Lung (tissue), 12 donors: ENCODE measurements around the gene FAT1. TPM values are rescaled to one million over a fixed set of nuclear protein-coding genes. Genes with fewer than 3 reads are reported as not detected.

ENCODE experiments used
- ATAC-seq: fragments of 200-7000 bp; cut with Tn5 transposase; one replicate; pipeline ENCODE4 v1.9.1; 2020; ENCODE audit warnings: moderate number of reproducible peaks; ENCODE audit not compliant: insufficient read depth, low FRiP score
- DNase-seq, 3 donors: peaks; one replicate each; pipeline ENCODE4 v3.0.0-alpha.2; 2013 to 2017
- H3K27ac ChIP-seq, 2 donors: one replicate each; pipeline ENCODE4 v1.5.1; 2013; ENCODE audit warnings: mild to moderate bottlenecking in 2 of 2, moderate library complexity in 2 of 2, control low read depth in 1 of 2, inconsistent platforms in 1 of 2, low read depth in 1 of 2, low read length in 1 of 2
- H3K27me3 ChIP-seq, 3 donors: one replicate each; pipeline ENCODE4 v1.5.1; 2013; ENCODE audit warnings: low read length in 2 of 3; ENCODE audit not compliant: control insufficient read depth in 3 of 3, insufficient read depth in 3 of 3
- H3K36me3 ChIP-seq, 4 donors: one replicate each; pipeline ENCODE4 v1.5.1; 2013; ENCODE audit warnings: low read length in 4 of 4, mild to moderate bottlenecking in 1 of 4, moderate library complexity in 1 of 4; ENCODE audit not compliant: control insufficient read depth in 4 of 4, insufficient read depth in 4 of 4
- H3K4me1 ChIP-seq, 5 donors: one replicate each; pipeline ENCODE4 v1.5.1; 2013; ENCODE audit warnings: low read length in 5 of 5, mild to moderate bottlenecking in 2 of 5, moderate library complexity in 1 of 5; ENCODE audit not compliant: control insufficient read depth in 5 of 5, insufficient read depth in 5 of 5
- H3K4me3 ChIP-seq: one replicate; pipeline ENCODE4 v1.5.1; 2013; ENCODE audit warnings: mild to moderate bottlenecking, control low read depth, moderate library complexity
- H3K9ac ChIP-seq, 2 donors: one replicate each; pipeline ENCODE4 v1.5.1; 2013; ENCODE audit warnings: low read length in 2 of 2, control low read depth in 1 of 2; ENCODE audit not compliant: insufficient read depth in 1 of 2
- H3K9me3 ChIP-seq, 4 donors: one replicate each; pipeline ENCODE4 v1.5.1; 2013; ENCODE audit warnings: low read length in 3 of 4, mild to moderate bottlenecking in 1 of 4, moderate library complexity in 1 of 4; ENCODE audit not compliant: control insufficient read depth in 4 of 4, insufficient read depth in 3 of 4
- WGBS, 2 donors: extraction: QIAGEN DNeasy Blood & Tissue Kit; methylation state at CpG; one replicate each; pipeline ENCODE4 v1.1.7; 2013; 5-methylcytosine and 5-hydroxymethylcytosine counted together
- polyA plus RNA-seq, 2 donors: library from polyadenylated mRNA; stranded (reverse); fragments of 200-250 nt; gene quantifications; one replicate each; pipeline ENCODE4 v1.2.1, GENCODE V29; 2013
- total RNA-seq, 2 donors: library from RNA; depleted of rRNA in 1 of 2; stranded (reverse); fragments of >200 nt in 1 of 2; gene quantifications; one replicate each; pipeline ENCODE4 v1.2.1, GENCODE V29; 2014 to 2021
- TF ChIP-seq, protein P1 (sequence below): IDR thresholded peaks from 2 replicates; pipeline ENCODE4 v1.5.1; 2012; ENCODE audit warnings: mild to moderate bottlenecking; ENCODE audit errors: control extremely low read depth, extremely low read depth
- donor health status: control.
- donor health status: control.
- donor health status: Bipolar disorder and iron deficiency.
- donor health status: healthy.
- donor health status: DM: yes; HTN: yes; CAD: no.

Gene FAT1
- total and polyA plus RNA-seq, 4 donors, result 19.4 to 318 (median 72.3) TPM

DNA sequence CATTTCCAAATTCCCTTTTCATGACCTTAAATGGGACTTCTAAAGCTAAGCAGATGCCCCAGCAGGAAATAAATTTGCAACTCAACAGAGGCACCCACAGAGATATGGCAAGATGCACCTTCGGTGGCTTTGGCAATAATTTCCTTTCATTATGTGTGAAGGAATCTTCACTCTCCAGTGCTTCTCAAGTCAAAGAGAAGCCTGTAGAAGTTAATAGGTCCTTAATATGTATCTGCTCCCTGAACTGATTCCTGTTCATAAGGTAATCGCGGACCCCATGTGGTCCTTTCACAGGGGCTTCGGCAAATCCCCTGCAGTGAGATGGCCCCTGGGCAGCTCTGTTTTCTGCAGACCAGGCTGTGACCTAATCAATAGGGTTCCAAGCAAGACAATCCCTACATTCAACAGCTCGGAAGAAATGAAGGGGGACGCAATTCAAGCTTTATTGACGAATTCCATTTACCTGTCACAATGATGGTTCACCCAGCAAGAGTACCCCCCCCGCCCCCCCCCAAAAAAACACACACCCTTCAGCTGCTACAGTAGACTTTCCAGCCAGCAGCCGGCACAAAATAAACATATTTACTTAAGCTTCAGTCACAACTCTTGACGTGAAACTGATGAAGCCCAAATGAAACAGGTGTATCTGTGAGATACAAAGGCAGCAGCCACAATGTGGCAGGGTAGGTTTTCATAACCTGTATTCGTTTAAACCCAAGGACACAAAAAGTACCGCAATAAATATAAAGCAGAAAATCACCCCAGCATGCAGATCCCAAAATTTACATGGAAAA is 35.3 kb downstream of the FAT1 start:
- DNase-seq (no peak), ATAC-seq (no peak)
- Histone ChIP-seq H3K9me3 (peaks cover 0 to 2% (median 0%) of the 10 kb centered on the region in 4 donors), H3K27me3 (no peaks in the 10 kb centered on the region), H3K4me3 (no peak overlapping the region), H3K36me3 (no peaks in the 10 kb centered on the region), H3K9ac (no peak overlapping the region), H3K4me1 (peaks cover 5 to 15% (median 12%) of the 10 kb centered on the region in 5 donors), H3K27ac (peak overlapping the region in 1 of 2 donors; percentile 69)
- WGBS, 2 donors, result 63 to 65% methylated on average over 12 of the region's 12 CpGs
- TF ChIP-seq, protein P1, sequence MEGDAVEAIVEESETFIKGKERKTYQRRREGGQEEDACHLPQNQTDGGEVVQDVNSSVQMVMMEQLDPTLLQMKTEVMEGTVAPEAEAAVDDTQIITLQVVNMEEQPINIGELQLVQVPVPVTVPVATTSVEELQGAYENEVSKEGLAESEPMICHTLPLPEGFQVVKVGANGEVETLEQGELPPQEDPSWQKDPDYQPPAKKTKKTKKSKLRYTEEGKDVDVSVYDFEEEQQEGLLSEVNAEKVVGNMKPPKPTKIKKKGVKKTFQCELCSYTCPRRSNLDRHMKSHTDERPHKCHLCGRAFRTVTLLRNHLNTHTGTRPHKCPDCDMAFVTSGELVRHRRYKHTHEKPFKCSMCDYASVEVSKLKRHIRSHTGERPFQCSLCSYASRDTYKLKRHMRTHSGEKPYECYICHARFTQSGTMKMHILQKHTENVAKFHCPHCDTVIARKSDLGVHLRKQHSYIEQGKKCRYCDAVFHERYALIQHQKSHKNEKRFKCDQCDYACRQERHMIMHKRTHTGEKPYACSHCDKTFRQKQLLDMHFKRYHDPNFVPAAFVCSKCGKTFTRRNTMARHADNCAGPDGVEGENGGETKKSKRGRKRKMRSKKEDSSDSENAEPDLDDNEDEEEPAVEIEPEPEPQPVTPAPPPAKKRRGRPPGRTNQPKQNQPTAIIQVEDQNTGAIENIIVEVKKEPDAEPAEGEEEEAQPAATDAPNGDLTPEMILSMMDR, result no peak

- DNase-seq, result no peak
- Histone ChIP-seq H3K27me3 (no peaks in the 10 kb centered on the region), H3K9me3 (no peaks in the 10 kb centered on the region), H3K4me1 (peaks cover 5 to 16% (median 12%) of the 10 kb centered on the region in 5 donors), H3K36me3 (no peaks in the 10 kb centered on the region), H3K9ac (no peak overlapping the region), H3K27ac (no peak overlapping the region), H3K4me3 (no peak overlapping the region)
- WGBS, 2 donors, result 73 to 89% methylated on average over 3 of the region's 3 CpGs
- TF ChIP-seq, protein P1, result no peak
- ATAC-seq, result no peak
These were observed 36.4 kb downstream of the FAT1 start for GRCh38 chr4:186687265-186687664.

DNA sequence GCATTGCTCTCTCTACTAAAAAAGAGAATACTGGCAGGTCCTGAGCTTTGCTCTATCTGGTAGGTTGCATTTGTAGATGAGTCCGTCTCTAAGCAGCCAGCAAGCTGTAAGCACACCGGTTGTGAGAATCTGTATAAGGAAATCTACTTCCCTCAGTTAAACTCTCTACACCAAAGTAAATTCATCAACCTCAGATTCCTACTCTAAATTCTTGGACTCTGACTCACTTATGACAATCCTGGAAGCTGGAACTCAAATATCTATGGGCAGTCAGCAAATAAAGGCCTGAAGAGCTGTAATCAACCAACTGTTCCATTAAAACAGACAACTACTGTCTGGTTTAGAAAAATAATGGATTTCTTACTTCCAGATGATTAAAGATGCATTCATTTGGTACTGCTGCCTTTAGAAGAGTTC is 37.9 kb downstream of the FAT1 start:
- peak; percentile 84 for ATAC-seq
- DNase-seq, result peak in 1 of 3 donors; percentile 28
- 64 to 71% methylated on average over 2 of the region's 2 CpGs for WGBS, 2 donors
- Histone ChIP-seq H3K9ac (no peak overlapping the region), H3K9me3 (no peaks in the 10 kb centered on the region), H3K27me3 (no peaks in the 10 kb centered on the region), H3K36me3 (no peaks in the 10 kb centered on the region), H3K4me1 (peaks cover 5 to 18% (median 12%) of the 10 kb centered on the region in 5 donors), H3K27ac (peak overlapping the region in 1 of 2 donors; percentile 81), H3K4me3 (no peak overlapping the region)
- TF ChIP-seq, protein P1, result no peak
